BLaER1 (cell line): ENCODE measurements around the gene VEZF1.
A peak's percentile ranks its signal among the peaks of the same experiment; 100 is the strongest.

ENCODE experiments used
- H3K27ac ChIP-seq: shearing (Covaris generic); formaldehyde crosslinking; 2 replicates; pipeline ENCODE4 v1.8.1; 2022
- H3K27me3 ChIP-seq: shearing (Covaris generic); formaldehyde crosslinking; 2 replicates; pipeline ENCODE4 v1.8.1; 2022
- H3K36me3 ChIP-seq: shearing (Covaris generic); formaldehyde crosslinking; 2 replicates; pipeline ENCODE4 v1.8.1; 2022
- H3K4me1 ChIP-seq: shearing (Covaris generic); formaldehyde crosslinking; 2 replicates; pipeline ENCODE4 v1.8.1; 2022
- H3K4me2 ChIP-seq: shearing (Covaris generic); formaldehyde crosslinking; 2 replicates; pipeline ENCODE4 v1.8.1; 2022
- H3K4me3 ChIP-seq: shearing (Covaris generic); formaldehyde crosslinking; 2 replicates; pipeline ENCODE4 v1.8.1; 2022
- H3K9ac ChIP-seq: shearing (Covaris generic); formaldehyde crosslinking; 2 replicates; pipeline ENCODE4 v1.8.1; 2022
- H3K9me3 ChIP-seq: shearing (Covaris generic); formaldehyde crosslinking; 2 replicates; pipeline ENCODE4 v1.8.1; 2022
- H4K20me1 ChIP-seq: shearing (Covaris generic); formaldehyde crosslinking; 2 replicates; pipeline ENCODE4 v1.8.1; 2022
- Cebpa-rat ChIP-seq: shearing (Covaris generic); IDR thresholded peaks from 2 replicates; pipeline ENCODE4 v1.8.1; 2022

VEZF1 gene

GRCh38 chr17:58006924-58007780 is 19.1 kb upstream of the VEZF1 start, which contains the start of gene SRSF1:
TSS of gene SRSF1 (minus strand) at chr17:58007246. CDS start at chr17:58007137, 109 bp downstream.
- Histone ChIP-seq H3K4me1 (peaks cover 43% of the 10 kb centered on the region), H3K9me3 (peaks cover 11% of the 10 kb centered on the region), H3K9ac (peak within 1 kb of the TSS; percentile 100), H4K20me1 (peaks cover 48% of the 10 kb centered on the region), H3K36me3 (peaks cover 39% of the 10 kb centered on the region), H3K4me2 (peak within 1 kb of the TSS; percentile 91), H3K4me3 (peak within 1 kb of the TSS; percentile 98), H3K27ac (peak within 1 kb of the TSS; percentile 99), H3K27me3 (no peaks in the 10 kb centered on the region)
- TF ChIP-seq Cebpa-rat: no peak

- peak overlapping the region; percentile 98 for H3K4me3 ChIP-seq
- no peaks in the 10 kb centered on the region for H3K27me3 ChIP-seq
- peak overlapping the region; percentile 83 for H3K4me2 ChIP-seq
- H4K20me1 ChIP-seq: peaks cover 54% of the 10 kb centered on the region
- H3K4me1 ChIP-seq: peaks cover 49% of the 10 kb centered on the region
- TF ChIP-seq Cebpa-rat: no peak
- H3K27ac ChIP-seq: peak overlapping the region; percentile 99
- H3K9me3 ChIP-seq: peaks cover 11% of the 10 kb centered on the region
- H3K9ac ChIP-seq: peak overlapping the region; percentile 100
- H3K36me3 ChIP-seq: peaks cover 43% of the 10 kb centered on the region
Measured at GRCh38 chr17:58006560-58006923, 18.5 kb upstream of the VEZF1 start.

GRCh38 chr17:58005728-58006559 is 17.9 kb upstream of the VEZF1 start:
- no peak for TF ChIP-seq Cebpa-rat
- Histone ChIP-seq H3K36me3 (peaks cover 49% of the 10 kb centered on the region), H4K20me1 (peaks cover 60% of the 10 kb centered on the region), H3K27me3 (no peaks in the 10 kb centered on the region), H3K4me1 (peaks cover 54% of the 10 kb centered on the region), H3K9ac (peak overlapping the region; percentile 100), H3K4me3 (peak overlapping the region; percentile 98), H3K9me3 (peaks cover 11% of the 10 kb centered on the region), H3K4me2 (peak overlapping the region; percentile 83), H3K27ac (peak overlapping the region; percentile 99)

DNA sequence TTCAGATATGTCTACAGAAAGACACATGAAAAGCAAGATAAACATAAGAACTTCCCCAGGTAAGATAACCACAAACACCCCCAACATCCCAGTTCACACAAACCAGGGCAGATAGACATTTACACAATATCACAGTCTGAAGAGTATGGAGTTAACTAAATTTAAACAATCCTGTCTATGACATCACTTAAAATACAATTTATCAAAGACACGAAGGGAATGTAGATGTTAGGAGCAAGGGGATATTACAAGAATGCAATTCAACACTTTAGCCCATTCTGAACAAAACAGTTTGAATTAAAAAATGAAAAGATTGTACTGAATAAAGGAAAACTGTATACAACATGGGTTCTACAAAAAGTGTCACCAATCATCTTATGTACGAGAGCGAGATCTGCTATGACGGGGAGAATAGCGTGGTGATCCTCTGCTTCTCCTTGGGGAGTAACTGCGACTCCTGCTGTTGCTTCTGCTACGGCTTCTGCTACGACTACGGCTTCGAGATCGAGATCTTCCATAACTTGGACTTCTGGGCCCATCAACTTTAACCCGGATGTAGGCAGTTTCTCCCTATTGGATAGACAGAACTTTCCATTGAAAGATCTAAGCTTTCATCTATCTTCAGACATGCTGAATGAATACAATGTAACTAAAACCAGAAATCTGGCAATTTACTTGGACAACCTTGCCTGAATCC is 17.1 kb upstream of the VEZF1 start:
- Histone ChIP-seq H3K4me2 (peak overlapping the region; percentile 83), H3K27ac (peak overlapping the region; percentile 99; the same call in 1 of the 2 replicates), H3K27me3 (no peaks in the 10 kb centered on the region), H3K4me1 (peaks cover 54% of the 10 kb centered on the region), H3K36me3 (peaks cover 56% of the 10 kb centered on the region), H4K20me1 (peaks cover 68% of the 10 kb centered on the region), H3K9ac (peak overlapping the region; percentile 100), H3K4me3 (peak overlapping the region; percentile 98), H3K9me3 (peaks cover 11% of the 10 kb centered on the region)
- no peak for TF ChIP-seq Cebpa-rat

- Histone ChIP-seq H3K4me3 (peak overlapping the region; percentile 98), H3K27me3 (no peaks in the 10 kb centered on the region), H3K9ac (peak overlapping the region; percentile 100; the same call in 1 of the 2 replicates), H3K27ac (no peak overlapping the region), H3K9me3 (peaks cover 8% of the 10 kb centered on the region), H4K20me1 (peaks cover 79% of the 10 kb centered on the region), H3K4me1 (peaks cover 59% of the 10 kb centered on the region), H3K36me3 (peaks cover 61% of the 10 kb centered on the region), H3K4me2 (peak overlapping the region; percentile 83)
- TF ChIP-seq Cebpa-rat: no peak; the same call in 1 of the 2 replicates
Measured at GRCh38 chr17:58004060-58004459, 16.0 kb upstream of the VEZF1 start.

DNA sequence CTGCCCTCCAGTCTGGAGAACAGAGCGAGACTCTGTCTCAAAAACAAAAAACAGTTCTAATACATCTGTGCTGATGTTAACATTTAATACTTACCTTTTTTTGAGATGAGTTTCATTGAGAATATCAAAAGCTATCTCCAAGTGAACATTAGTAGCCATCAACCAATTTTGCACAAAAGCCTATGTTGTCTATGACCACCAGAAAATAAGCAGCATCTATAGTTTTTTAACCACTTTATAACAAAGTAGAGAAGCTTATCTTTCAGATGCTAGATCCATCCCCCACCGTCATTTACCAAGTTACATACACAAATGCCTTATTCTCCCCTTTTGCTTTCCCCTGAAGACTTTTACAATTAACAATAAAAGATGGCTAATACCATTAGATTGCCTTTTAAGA is 14.9 kb upstream of the VEZF1 start:
- peaks cover 53% of the 10 kb centered on the region for H3K4me1 ChIP-seq
- H3K27ac ChIP-seq: no peak overlapping the region
- H4K20me1 ChIP-seq: peaks cover 86% of the 10 kb centered on the region
- peak overlapping the region; percentile 25; the same call in 1 of the 2 replicates for H3K9ac ChIP-seq
- peak overlapping the region; percentile 83 for H3K4me2 ChIP-seq
- H3K4me3 ChIP-seq: peak overlapping the region; percentile 9; the same call in 1 of the 2 replicates
- H3K36me3 ChIP-seq: peaks cover 72% of the 10 kb centered on the region
- no peaks in the 10 kb centered on the region for H3K9me3 ChIP-seq
- no peak for TF ChIP-seq Cebpa-rat
- H3K27me3 ChIP-seq: no peaks in the 10 kb centered on the region

DNA sequence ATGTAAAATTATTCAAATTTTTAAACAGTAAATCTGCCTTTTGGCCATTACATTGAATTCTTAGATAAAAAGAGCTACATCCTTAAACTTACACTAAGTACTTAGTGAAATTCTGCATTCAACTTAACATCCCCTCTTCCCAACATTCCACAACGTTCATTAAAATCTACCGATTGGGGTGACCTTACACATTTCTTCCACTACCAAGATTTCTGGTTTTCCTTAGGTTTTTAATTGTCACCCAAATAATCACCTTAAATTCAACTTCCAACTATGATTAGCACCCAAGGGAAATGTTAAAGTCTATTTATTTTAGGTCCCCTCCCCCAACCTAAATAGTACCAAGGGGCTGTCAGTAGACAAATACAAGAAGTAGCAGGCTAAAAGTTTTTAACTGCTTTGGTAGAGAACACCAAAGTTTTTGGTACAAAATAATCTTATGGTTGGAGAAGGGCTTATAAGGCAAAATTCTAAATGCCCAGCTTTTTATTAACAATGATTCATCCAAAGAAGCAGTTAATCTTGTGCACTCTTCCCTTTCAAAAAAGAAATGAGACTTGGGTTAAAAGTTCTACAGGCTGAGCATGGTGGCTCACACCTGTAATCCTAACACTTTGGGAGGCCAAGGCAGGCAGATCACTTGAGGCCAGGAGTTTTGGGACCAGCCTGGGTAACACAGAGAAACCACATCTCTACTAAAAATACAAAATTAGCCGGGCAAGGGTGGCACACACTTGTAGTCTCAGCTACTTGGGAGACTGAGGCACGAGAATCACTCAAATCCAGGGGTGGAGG is 14.3 kb upstream of the VEZF1 start:
- Histone ChIP-seq H3K27ac (no peak overlapping the region), H4K20me1 (peaks cover 86% of the 10 kb centered on the region), H3K27me3 (no peaks in the 10 kb centered on the region), H3K4me3 (peak overlapping the region; percentile 9; the same call in 1 of the 2 replicates), H3K36me3 (peaks cover 78% of the 10 kb centered on the region), H3K4me1 (peaks cover 50% of the 10 kb centered on the region), H3K9me3 (no peaks in the 10 kb centered on the region), H3K4me2 (peak overlapping the region; percentile 83), H3K9ac (peak overlapping the region; percentile 25; the same call in 1 of the 2 replicates)
- TF ChIP-seq Cebpa-rat: no peak

DNA sequence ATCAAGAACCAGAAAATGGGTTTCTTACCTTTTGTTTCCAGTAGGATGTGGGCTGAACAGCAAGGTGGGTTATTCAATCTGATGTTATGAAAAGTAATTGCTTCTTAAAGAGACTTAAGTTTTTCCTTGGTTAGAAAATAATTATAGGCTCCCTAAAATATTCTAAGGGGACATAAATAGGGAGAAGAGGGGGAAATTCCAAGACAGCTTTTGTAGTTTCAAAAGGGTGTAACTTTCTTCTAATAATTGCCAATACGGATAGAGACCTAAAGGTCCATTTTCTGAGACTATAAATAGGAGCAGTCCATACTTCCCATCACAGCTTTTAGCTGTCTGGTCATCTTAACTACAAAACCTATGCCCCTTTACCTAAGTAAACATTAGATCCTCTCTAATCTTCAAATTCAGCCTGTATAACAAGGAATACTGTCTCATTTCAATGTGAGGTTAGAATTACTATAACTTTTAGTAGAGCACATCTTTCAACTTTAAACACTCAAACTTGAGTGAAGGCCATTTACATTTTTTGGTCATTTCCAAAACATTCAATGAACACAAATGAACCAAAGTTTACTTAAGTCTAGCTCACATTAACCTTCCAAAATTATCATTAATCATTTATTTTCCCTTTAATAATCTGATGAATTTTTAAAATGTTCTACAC is 13.5 kb upstream of the VEZF1 start:
- peaks cover 52% of the 10 kb centered on the region for H3K4me1 ChIP-seq
- H3K9me3 ChIP-seq: no peaks in the 10 kb centered on the region
- H3K4me3 ChIP-seq: no peak overlapping the region
- no peak overlapping the region for H3K27ac ChIP-seq
- H3K4me2 ChIP-seq: peak overlapping the region; percentile 1; the same call in 1 of the 2 replicates
- H3K36me3 ChIP-seq: peaks cover 80% of the 10 kb centered on the region
- H3K9ac ChIP-seq: no peak overlapping the region
- no peak for TF ChIP-seq Cebpa-rat
- no peaks in the 10 kb centered on the region for H3K27me3 ChIP-seq
- H4K20me1 ChIP-seq: peaks cover 83% of the 10 kb centered on the region
